Neural cell (in vitro differentiated cells): ENCODE results near the gene FBXO2. TPM values are rescaled to one million over a fixed set of nuclear protein-coding genes. Genes with fewer than 3 reads are reported as not detected.
A peak's percentile ranks its signal among the peaks of the same experiment; 100 is the strongest.

Experiments used
- H2AFZ ChIP-seq: fragments of 200-600, 300-800 bp; sonication (generic), shearing (Covaris generic); 2 replicates; pipeline ENCODE4 v1.6.0; 2014; ENCODE audit warnings: low read depth, mild to moderate bottlenecking, antibody characterized with exemption, low read length, moderate library complexity
- H3F3A ChIP-seq: fragments of 200-600 bp; shearing (Covaris generic); 2 replicates; pipeline ENCODE4 v1.6.1; 2016; ENCODE audit warnings: mild to moderate bottlenecking, moderate library complexity, mixed read lengths, antibody characterized with exemption, low read length; ENCODE audit not compliant: insufficient read depth, poor library complexity, severe bottlenecking
- H3K27ac ChIP-seq: fragments of 200-600, 300-800 bp; sonication (generic), shearing (Covaris generic); 2 replicates; pipeline ENCODE4 v1.5.1; 2014; ENCODE audit warnings: mild to moderate bottlenecking, low read length, moderate library complexity
- H3K27me3 ChIP-seq: fragments of 300-800, 200-600 bp; sonication (generic), shearing (Covaris generic); 2 replicates; pipeline ENCODE4 v1.6.0; 2014; ENCODE audit warnings: mild to moderate bottlenecking, low read depth, low read length, moderate library complexity; ENCODE audit not compliant: insufficient read depth
- H3K36me3 ChIP-seq: fragments of 300-800, 200-600 bp; sonication (generic), shearing (Covaris generic); 2 replicates; pipeline ENCODE4 v1.5.1; 2014; ENCODE audit warnings: mild to moderate bottlenecking, antibody characterized with exemption, low read length, moderate library complexity; ENCODE audit not compliant: insufficient read depth
- H3K4me2 ChIP-seq: fragments of 300-800, 200-600 bp; sonication (generic), shearing (Covaris generic); 2 replicates; pipeline ENCODE4 v1.6.0; 2014; ENCODE audit warnings: mild to moderate bottlenecking, low read length
- H3K4me3 ChIP-seq: fragments of 300-800, 200-600 bp; sonication (generic), shearing (Covaris generic); 2 replicates; pipeline ENCODE4 v1.5.1; 2014; ENCODE audit warnings: mild to moderate bottlenecking, low read length, moderate library complexity
- H3K79me2 ChIP-seq: fragments of 200-600 bp; shearing (Covaris generic); replicated peaks from 2 replicates; pipeline ENCODE4 v1.6.0; 2014; ENCODE audit warnings: mild to moderate bottlenecking, low read length, moderate library complexity; ENCODE audit not compliant: insufficient read depth
- H3K9ac ChIP-seq: fragments of 300-800, 200-600 bp; sonication (generic), shearing (Covaris generic); 2 replicates; pipeline ENCODE4 v1.6.1; 2016; ENCODE audit warnings: mild to moderate bottlenecking, low read length, mixed read lengths
- H3K9me2 ChIP-seq: fragments of 200-600 bp; shearing (Covaris generic); 2 replicates; pipeline ENCODE4 v1.6.1; 2016; ENCODE audit warnings: mild to moderate bottlenecking, low read length, mixed read lengths; ENCODE audit not compliant: insufficient read depth
- H3K9me3 ChIP-seq: fragments of 200-600, 300-800 bp; sonication (generic), shearing (Covaris generic); 2 replicates; pipeline ENCODE4 v1.6.1; 2016; ENCODE audit warnings: mild to moderate bottlenecking, mixed run types, low read length, moderate library complexity, mixed read lengths
- H4K20me1 ChIP-seq: fragments of 200-600 bp; shearing (Covaris generic); 2 replicates; pipeline ENCODE4 v1.6.1; 2016; ENCODE audit warnings: mild to moderate bottlenecking, mixed run types; ENCODE audit not compliant: insufficient read depth
- EP300 ChIP-seq: fragments of 450-650 bp; conservative IDR thresholded peaks from 2 replicates; pipeline ENCODE4 v1.6.1; 2014; ENCODE audit warnings: antibody characterized with exemption, mild to moderate bottlenecking, moderate library complexity; ENCODE audit not compliant: poor library complexity, severe bottlenecking
- EZH2 ChIP-seq: fragments of 200-600, 300-800 bp; shearing (Covaris generic), sonication (generic); IDR thresholded peaks from 2 replicates; pipeline ENCODE4 v1.6.1; 2014; ENCODE audit warnings: antibody characterized with exemption, low read length, borderline replicate concordance, mild to moderate bottlenecking; ENCODE audit not compliant: insufficient read depth, poor library complexity, severe bottlenecking
- MXI1 ChIP-seq: fragments of 450-650 bp; conservative IDR thresholded peaks from 2 replicates; pipeline ENCODE4 v1.6.1; 2014; ENCODE audit warnings: antibody characterized with exemption, mild to moderate bottlenecking; ENCODE audit not compliant: poor library complexity, severe bottlenecking
- POLR2AphosphoS5 ChIP-seq: IDR thresholded peaks from 2 replicates; pipeline ENCODE4 v1.6.1; 2012
- RAD21 ChIP-seq: fragments of 450-650 bp; conservative IDR thresholded peaks from 2 replicates; pipeline ENCODE4 v1.6.1; 2014; ENCODE audit warnings: antibody characterized with exemption, mild to moderate bottlenecking, moderate library complexity
- REST ChIP-seq: IDR thresholded peaks from 2 replicates; pipeline ENCODE4 v1.6.1; 2012; ENCODE audit warnings: borderline replicate concordance
- SMC3 ChIP-seq: fragments of 450-650 bp; conservative IDR thresholded peaks from 2 replicates; pipeline ENCODE4 v1.6.1; 2014; ENCODE audit warnings: antibody characterized with exemption, mild to moderate bottlenecking, moderate library complexity; ENCODE audit not compliant: poor library complexity
- TAF1 ChIP-seq: IDR thresholded peaks from 2 replicates; pipeline ENCODE4 v1.6.1; 2012; ENCODE audit warnings: low read depth
- polyA plus RNA-seq: library from polyadenylated mRNA; depleted of rRNA; stranded (reverse); fragments of >200 nt; gene quantifications from 2 replicates; pipeline ENCODE4 v1.2.3, GENCODE V29; 2014
- TF ChIP-seq, protein P1 (sequence below): fragments of 450-650 bp; IDR thresholded peaks from 2 replicates; pipeline ENCODE4 v1.5.1; 2014; ENCODE audit warnings: antibody characterized with exemption, mild to moderate bottlenecking, moderate library complexity; ENCODE audit not compliant: poor library complexity, severe bottlenecking

The FBXO2 gene
- polyA plus RNA-seq, 1 donor from 2014 or later, result 16.6 TPM

GRCh38 chr1:11693917-11694316, 39.7 kb upstream of the FBXO2 start:
- H3K9ac ChIP-seq, result no peak overlapping the region
- peaks cover 14% of the 10 kb centered on the region for H3K79me2 ChIP-seq
- TF ChIP-seq EP300, result no peak
- no peak for TF ChIP-seq TAF1
- TF ChIP-seq, protein P1, sequence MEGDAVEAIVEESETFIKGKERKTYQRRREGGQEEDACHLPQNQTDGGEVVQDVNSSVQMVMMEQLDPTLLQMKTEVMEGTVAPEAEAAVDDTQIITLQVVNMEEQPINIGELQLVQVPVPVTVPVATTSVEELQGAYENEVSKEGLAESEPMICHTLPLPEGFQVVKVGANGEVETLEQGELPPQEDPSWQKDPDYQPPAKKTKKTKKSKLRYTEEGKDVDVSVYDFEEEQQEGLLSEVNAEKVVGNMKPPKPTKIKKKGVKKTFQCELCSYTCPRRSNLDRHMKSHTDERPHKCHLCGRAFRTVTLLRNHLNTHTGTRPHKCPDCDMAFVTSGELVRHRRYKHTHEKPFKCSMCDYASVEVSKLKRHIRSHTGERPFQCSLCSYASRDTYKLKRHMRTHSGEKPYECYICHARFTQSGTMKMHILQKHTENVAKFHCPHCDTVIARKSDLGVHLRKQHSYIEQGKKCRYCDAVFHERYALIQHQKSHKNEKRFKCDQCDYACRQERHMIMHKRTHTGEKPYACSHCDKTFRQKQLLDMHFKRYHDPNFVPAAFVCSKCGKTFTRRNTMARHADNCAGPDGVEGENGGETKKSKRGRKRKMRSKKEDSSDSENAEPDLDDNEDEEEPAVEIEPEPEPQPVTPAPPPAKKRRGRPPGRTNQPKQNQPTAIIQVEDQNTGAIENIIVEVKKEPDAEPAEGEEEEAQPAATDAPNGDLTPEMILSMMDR, result no peak
- TF ChIP-seq MXI1, result no peak
- TF ChIP-seq EZH2, result no peak
- no peak for TF ChIP-seq POLR2AphosphoS5
- TF ChIP-seq SMC3, result no peak
- no peak for TF ChIP-seq REST
- no peak for TF ChIP-seq RAD21

DNA sequence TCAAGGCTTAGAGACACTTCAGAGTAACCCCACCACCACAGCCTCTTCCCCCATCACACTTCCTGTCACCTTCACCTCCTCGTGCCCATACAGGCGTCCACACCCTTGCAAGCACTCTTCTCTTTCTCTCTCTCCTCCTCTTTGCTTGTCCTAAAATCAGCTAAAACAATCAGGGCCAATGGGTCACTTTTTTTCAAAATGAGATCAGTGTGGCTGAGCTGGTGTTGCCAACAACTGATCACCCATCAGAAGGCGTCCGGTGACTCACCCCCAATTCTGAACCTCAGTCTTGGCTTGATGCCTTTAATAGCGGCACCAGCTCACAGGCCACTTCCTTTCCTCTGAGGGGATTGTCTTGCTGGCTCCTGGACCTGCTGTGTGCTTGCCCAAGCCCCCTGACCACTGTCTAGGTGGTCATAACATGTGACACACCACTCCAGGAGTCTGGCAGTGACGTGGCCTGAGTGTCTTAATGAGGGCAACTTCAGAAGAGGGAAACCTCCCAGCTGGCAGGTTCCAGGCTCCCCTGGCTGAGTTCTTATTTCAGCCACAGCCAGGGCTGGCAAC, 38.9 kb upstream of the FBXO2 start:
- H4K20me1 ChIP-seq, result no peaks in the 10 kb centered on the region
- H3K9ac ChIP-seq, result no peak overlapping the region
- no peaks in the 10 kb centered on the region for H3F3A ChIP-seq
- H2AFZ ChIP-seq, result no peak overlapping the region
- no peak overlapping the region for H3K4me2 ChIP-seq
- H3K9me3 ChIP-seq, result no peaks in the 10 kb centered on the region
- H3K27ac ChIP-seq, result no peak overlapping the region
- peaks cover 14% of the 10 kb centered on the region for H3K79me2 ChIP-seq
- H3K4me3 ChIP-seq, result peak overlapping the region; percentile 88
- H3K27me3 ChIP-seq, result no peaks in the 10 kb centered on the region
- H3K9me2 ChIP-seq, result no peaks in the 10 kb centered on the region
- TF ChIP-seq RAD21 (no peak), SMC3 (no peak), REST (no peak), MXI1 (no peak), EP300 (no peak), EZH2 (no peak), TAF1 (no peak), POLR2AphosphoS5 (no peak)
- TF ChIP-seq, protein P1, result no peak
- no peaks in the 10 kb centered on the region for H3K36me3 ChIP-seq

More at GRCh38 chr1:11693917-11694316, 39.7 kb upstream of the FBXO2 start:
- no peak overlapping the region for H3K27ac ChIP-seq
- no peaks in the 10 kb centered on the region for H3K27me3 ChIP-seq
- H4K20me1 ChIP-seq, result no peaks in the 10 kb centered on the region
- no peaks in the 10 kb centered on the region for H3F3A ChIP-seq
- H3K4me3 ChIP-seq, result no peak overlapping the region
- no peaks in the 10 kb centered on the region for H3K36me3 ChIP-seq
- no peaks in the 10 kb centered on the region for H3K9me2 ChIP-seq
- no peak overlapping the region for H3K4me2 ChIP-seq
- no peak overlapping the region for H2AFZ ChIP-seq
- H3K9me3 ChIP-seq, result no peaks in the 10 kb centered on the region
